ENCODE measurements around the gene ZNF546.

ZNF546 gene

GRCh38 chr19:40054632-40055031 lies 57.8 kb downstream of the ZNF546 start:
- no peak for DNase-seq (ENCODE audit: low read depth in 2 of 2, low spot score in 1 of 2)

- DNase-seq (ENCODE audit: low read depth in 2 of 2, low spot score in 1 of 2), result no peak
Measured at GRCh38 chr19:40055049-40055448, 58.2 kb downstream of the ZNF546 start.

GRCh38 chr19:40055832-40056504 lies 59.1 kb downstream of the ZNF546 start, which contains the start of gene ZNF780B:
ZNF780B (minus strand) TSS chr19:40056231; CDS start chr19:40050332, 5,899 bp downstream.
- DNase-seq (ENCODE audit: low read depth in 2 of 2, low spot score in 1 of 2), result peak; percentile 30 to 47

GRCh38 chr19:40056505-40056904 lies 59.6 kb downstream of the ZNF546 start:
- no peak for DNase-seq (ENCODE audit: low read depth in 2 of 2, low spot score in 1 of 2)

- DNase-seq (ENCODE audit: low read depth in 2 of 2, low spot score in 1 of 2), result no peak
Measured at GRCh38 chr19:40057166-40057565, 60.3 kb downstream of the ZNF546 start.

GRCh38 chr19:40059624-40060023 lies 62.8 kb downstream of the ZNF546 start:
- no peak for DNase-seq (ENCODE audit: low read depth in 2 of 2, low spot score in 1 of 2)

GRCh38 chr19:40070058-40070457 lies 73.2 kb downstream of the ZNF546 start:
- no peak for DNase-seq (ENCODE audit: low read depth in 2 of 2, low spot score in 1 of 2)
